Erythroblast (primary cell): ENCODE measurements around the gene CTNNA3.

ENCODE experiments used
- GATA1 ChIP-seq: IDR thresholded peaks from 2 replicates; pipeline ENCODE4 v1.6.1; 2011; ENCODE audit warnings: low read depth, mild to moderate bottlenecking, control low read depth, low read length, moderate library complexity
- POLR2A ChIP-seq: IDR thresholded peaks from 2 replicates; pipeline ENCODE4 v1.6.1; 2011; ENCODE audit warnings: mild to moderate bottlenecking, low read length

- TF ChIP-seq POLR2A (no peak), GATA1 (no peak)
These were observed 1412.9 kb downstream of the CTNNA3 start for GRCh38 chr10:66283064-66283463.
